Heart left ventricle (tissue), 16 donors: ENCODE measurements around the gene MS4A14. TPM values are rescaled to one million over a fixed set of nuclear protein-coding genes. Genes with fewer than 3 reads are reported as not detected.

Experiments
- ATAC-seq, 4 donors: fragments of 200-7000 bp; cut with Tn5 transposase; one replicate each; pipeline ENCODE4 v1.9.1; 2020 to 2022; ENCODE audit warnings: moderate library complexity in 4 of 4, mild to moderate bottlenecking in 3 of 4, moderate number of reproducible peaks in 1 of 4
- DNase-seq, 5 donors: peaks; one replicate each; pipeline ENCODE4 v3.0.0-alpha.2; 2020
- H3K27ac ChIP-seq, 12 donors: fragments of 200-600 bp; sonication (generic) in 4 of 12; one replicate each; pipeline versions ENCODE4 v1.5.0 to v1.8.0; 2016 to 2022; ENCODE audit warnings: mild to moderate bottlenecking in 2 of 12
- H3K27me3 ChIP-seq, 9 donors: fragments of 200-600 bp; sonication (generic) in 2 of 9; one replicate each; pipeline versions ENCODE4 v1.5.1 to v1.8.0; 2016 to 2022; ENCODE audit warnings: mild to moderate bottlenecking in 3 of 9
- H3K36me3 ChIP-seq, 9 donors: fragments of 200-600 bp; sonication (generic) in 2 of 9; one replicate each; pipeline versions ENCODE4 v1.5.0 to v1.8.0; 2018 to 2022; ENCODE audit warnings: mild to moderate bottlenecking in 2 of 9
- H3K4me1 ChIP-seq, 12 donors: fragments of 200-600 bp; sonication (generic) in 4 of 12; one replicate each; pipeline versions ENCODE4 v1.5.0 to v1.8.0; 2016 to 2022; ENCODE audit warnings: mild to moderate bottlenecking in 3 of 12
- H3K4me3 ChIP-seq, 12 donors: fragments of 200-600 bp; sonication (generic) in 4 of 12; one replicate each; pipeline versions ENCODE4 v1.5.0 to v1.8.0; 2017 to 2022; ENCODE audit warnings: mild to moderate bottlenecking in 9 of 12, moderate library complexity in 4 of 12
- H3K9me3 ChIP-seq, 12 donors: fragments of 200-600 bp; sonication (generic) in 4 of 12; one replicate each; pipeline versions ENCODE4 v1.5.0 to v1.8.0; 2016 to 2022; ENCODE audit warnings: mild to moderate bottlenecking in 1 of 12
- POLR2A ChIP-seq, 2 donors: fragments of 450-650 bp; IDR thresholded peaks; one replicate each; pipeline ENCODE4 v1.6.1; 2017; ENCODE audit warnings: antibody characterized with exemption in 2 of 2, mild to moderate bottlenecking in 2 of 2, moderate library complexity in 2 of 2
- WGBS, 4 donors: extraction: QIAGEN DNeasy Blood & Tissue Kit in 2 of 4; methylation state at CpG; one replicate each; pipeline versions ENCODE4 v1.1.5 to v1.1.7; 2013 to 2018; 5-methylcytosine and 5-hydroxymethylcytosine counted together
- intact Hi-C, 10 donors: fragments of 100-400 bp; cut with DNase I; formaldehyde crosslinking; loops; one replicate each; pipeline versions ENCODE4 v1.11.1 to v1.14.2; 2022
- polyA plus RNA-seq, 2 donors: library from polyadenylated mRNA; stranded (reverse); fragments of 200-250 nt; gene quantifications; one replicate each; pipeline ENCODE4 v1.2.3, GENCODE V29; 2013
- total RNA-seq, 9 donors: library from RNA; depleted of rRNA in 2 of 9; stranded (reverse); fragments of >200 nt in 2 of 9; fragmentation: NEBNext Ultra II Directional in 3 of 9; extraction: Animal tissue kit (Norgen Biotek cat#: 25700) in 3 of 9; gene quantifications; one replicate each; pipeline versions ENCODE4 v1.1.0 to v1.2.4, GENCODE V29; 2016 to 2023
- TF ChIP-seq, protein P1 (sequence below), 12 donors: fragments of 200-600 bp; sonication (generic) in 4 of 12; IDR thresholded peaks; one replicate each; pipeline versions ENCODE4 v1.5.0 to v1.8.0; 2018 to 2022; ENCODE audit warnings: antibody characterized with exemption in 12 of 12, mild to moderate bottlenecking in 5 of 12
- donor health status: ischemic (EF 13 %, LVEDD 7.1; RV severe dilation, severe dysfunction).
- donor health status: healthy with polysubstance abuse.
- donor health status: DM: no; HTN: yes; CAD: no.
- donor health status: DM: no; HTN: no; CAD: no.
- donor health status: ischemic (EF 25% LVEDD 6.9; RV normal size, moderate dysfunction).
- donor health status: ischemic (EF 25% LVEDD 5.7; RV mildly dilated, moderate dysfunction).
- donor health status: healthy.
- donor health status: DM: yes; HTN: yes; CAD: no.
- donor health status: ischemic (EF 35%, LVEDD 5.7; RV mildly dilated, moderate dysfunction).
- donor health status: nonischemic (EF 11% LVEDD 7.7; RV severe dilation, severe dysfunction).
- donor health status: DM: yes; HTN: yes; CAD: no.
- donor health status: PGD.
- donor health status: ischemic (EF 29% LVEDD 5.4; RV normal size, mild dysfunction).
- donor health status: nonischemic (EF 23%, LVEDD 6.1; RV moderate dilation, normal function).

The MS4A14 gene
- total and polyA plus RNA-seq, 11 donors: 0.12 to 2.7 (median 0.50) TPM

GRCh38 chr11:60396799-60397198 is 540 bp downstream of the MS4A14 start:
- WGBS, 4 donors: 0 to 7% (median 3%) methylated on average over 1 of the region's 1 CpG

GRCh38 chr11:60420015-60420414 is 23.8 kb downstream of the MS4A14 start:
- Histone ChIP-seq H3K36me3 (no peaks in the 10 kb centered on the region), H3K27me3 (peaks cover 0 to 8% (median 0%) of the 10 kb centered on the region in 9 donors), H3K9me3 (peaks cover 0 to 12% (median 4%) of the 10 kb centered on the region in 12 donors), H3K4me1 (no peaks in the 10 kb centered on the region), H3K4me3 (no peak overlapping the region), H3K27ac (no peak overlapping the region)
- TF ChIP-seq, protein P1, sequence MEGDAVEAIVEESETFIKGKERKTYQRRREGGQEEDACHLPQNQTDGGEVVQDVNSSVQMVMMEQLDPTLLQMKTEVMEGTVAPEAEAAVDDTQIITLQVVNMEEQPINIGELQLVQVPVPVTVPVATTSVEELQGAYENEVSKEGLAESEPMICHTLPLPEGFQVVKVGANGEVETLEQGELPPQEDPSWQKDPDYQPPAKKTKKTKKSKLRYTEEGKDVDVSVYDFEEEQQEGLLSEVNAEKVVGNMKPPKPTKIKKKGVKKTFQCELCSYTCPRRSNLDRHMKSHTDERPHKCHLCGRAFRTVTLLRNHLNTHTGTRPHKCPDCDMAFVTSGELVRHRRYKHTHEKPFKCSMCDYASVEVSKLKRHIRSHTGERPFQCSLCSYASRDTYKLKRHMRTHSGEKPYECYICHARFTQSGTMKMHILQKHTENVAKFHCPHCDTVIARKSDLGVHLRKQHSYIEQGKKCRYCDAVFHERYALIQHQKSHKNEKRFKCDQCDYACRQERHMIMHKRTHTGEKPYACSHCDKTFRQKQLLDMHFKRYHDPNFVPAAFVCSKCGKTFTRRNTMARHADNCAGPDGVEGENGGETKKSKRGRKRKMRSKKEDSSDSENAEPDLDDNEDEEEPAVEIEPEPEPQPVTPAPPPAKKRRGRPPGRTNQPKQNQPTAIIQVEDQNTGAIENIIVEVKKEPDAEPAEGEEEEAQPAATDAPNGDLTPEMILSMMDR (IDR thresholded peaks at IDR 0.05): no peak
- TF ChIP-seq POLR2A (IDR thresholded peaks at IDR 0.05): no peak
- DNase-seq (no peak), ATAC-seq (no peak)
- intact Hi-C loops: no loop called here
- WGBS, 4 donors: 10 to 19% (median 11%) methylated on average over 2 of the region's 2 CpGs

More at GRCh38 chr11:60396799-60397198, 540 bp downstream of the MS4A14 start:
- no peak overlapping the region for H3K4me3 ChIP-seq
- peaks cover 0 to 37% (median 0%) of the 10 kb centered on the region in 12 donors for H3K4me1 ChIP-seq
- no peaks in the 10 kb centered on the region for H3K9me3 ChIP-seq
- no peaks in the 10 kb centered on the region for H3K36me3 ChIP-seq
- ATAC-seq: peak in 3 of 4 donors; percentile 39 to 56 (median 54)
- intact Hi-C loops: no loop called here
- H3K27me3 ChIP-seq: no peaks in the 10 kb centered on the region
- TF ChIP-seq, protein P1 (IDR thresholded peaks at IDR 0.05): no peak
- no peak for TF ChIP-seq POLR2A (IDR thresholded peaks at IDR 0.05)
- DNase-seq: no peak
- H3K27ac ChIP-seq: peak overlapping the region in 2 of 12 donors; percentile 22 to 84

GRCh38 chr11:60422609-60423008 is 26.4 kb downstream of the MS4A14 start:
- Histone ChIP-seq H3K27me3 (no peaks in the 10 kb centered on the region), H3K36me3 (no peaks in the 10 kb centered on the region), H3K27ac (no peak overlapping the region), H3K9me3 (peaks cover 0 to 12% (median 4%) of the 10 kb centered on the region in 12 donors), H3K4me1 (no peaks in the 10 kb centered on the region), H3K4me3 (no peak overlapping the region)
- TF ChIP-seq POLR2A (IDR thresholded peaks at IDR 0.05): no peak
- TF ChIP-seq, protein P1 (IDR thresholded peaks at IDR 0.05): no peak
- ATAC-seq (no peak), DNase-seq (no peak)
- intact Hi-C loops: no loop called here
- WGBS, 4 donors: 43 to 73% (median 66%) methylated on average over 1 of the region's 1 CpG

- Histone ChIP-seq H3K4me1 (no peaks in the 10 kb centered on the region), H3K27ac (no peak overlapping the region), H3K4me3 (no peak overlapping the region), H3K27me3 (no peaks in the 10 kb centered on the region), H3K9me3 (no peaks in the 10 kb centered on the region), H3K36me3 (no peaks in the 10 kb centered on the region)
- DNase-seq (no peak), ATAC-seq (no peak)
- intact Hi-C loops: no loop called here
- WGBS, 4 donors: 61 to 75% (median 65%) methylated on average over 2 of the region's 2 CpGs
- TF ChIP-seq, protein P1 (IDR thresholded peaks at IDR 0.05): no peak
- no peak for TF ChIP-seq POLR2A (IDR thresholded peaks at IDR 0.05)
Measured at GRCh38 chr11:60428517-60428916, 32.3 kb downstream of the MS4A14 start.
